Hepatocyte (in vitro differentiated cells): Measurements from ENCODE around the gene ANKRD29. TPM values are rescaled to one million over a fixed set of nuclear protein-coding genes. Genes with fewer than 3 reads are reported as not detected.

Experiments used
- DNase-seq: peaks from one replicate; pipeline ENCODE4 v3.0.0-alpha.2; 2016; ENCODE audit warnings: low spot score
- H2AFZ ChIP-seq: fragments of 200-600 bp; sonication (generic); 2 replicates; pipeline ENCODE4 v1.6.0; 2016; ENCODE audit warnings: antibody characterized with exemption, mild to moderate bottlenecking
- H3K27ac ChIP-seq: fragments of 200-600 bp; sonication (generic); 2 replicates; pipeline ENCODE4 v1.5.1; 2016; ENCODE audit warnings: mild to moderate bottlenecking
- H3K27me3 ChIP-seq: fragments of 200-600 bp; sonication (generic); 2 replicates; pipeline ENCODE4 v1.6.1; 2016
- H3K36me3 ChIP-seq: fragments of 200-600 bp; sonication (generic); replicated peaks from 2 replicates; pipeline ENCODE4 v1.5.1; 2016; ENCODE audit warnings: low read depth; ENCODE audit not compliant: insufficient read depth
- H3K4me1 ChIP-seq: fragments of 200-600 bp; sonication (generic); 2 replicates; pipeline ENCODE4 v1.5.1; 2016; ENCODE audit warnings: mild to moderate bottlenecking, moderate library complexity; ENCODE audit not compliant: insufficient read depth
- H3K4me2 ChIP-seq: fragments of 200-600 bp; sonication (generic); 2 replicates; pipeline ENCODE4 v1.6.0; 2016
- H3K4me3 ChIP-seq: fragments of 200-600 bp; sonication (generic); 2 replicates; pipeline ENCODE4 v1.5.1; 2016; ENCODE audit warnings: mild to moderate bottlenecking
- H3K79me2 ChIP-seq: fragments of 200-600 bp; sonication (generic); 2 replicates; pipeline ENCODE4 v1.6.0; 2017; ENCODE audit warnings: mild to moderate bottlenecking
- H3K9me2 ChIP-seq: fragments of 200-600 bp; sonication (generic); replicated peaks from 2 replicates; pipeline ENCODE4 v1.6.0; 2017; ENCODE audit warnings: mild to moderate bottlenecking; ENCODE audit not compliant: insufficient read depth
- H3K9me3 ChIP-seq: fragments of 200-600 bp; sonication (generic); 2 replicates; pipeline ENCODE4 v1.5.1; 2016; ENCODE audit warnings: low read depth, mild to moderate bottlenecking
- H4K20me1 ChIP-seq: fragments of 200-600 bp; sonication (generic); 2 replicates; pipeline ENCODE4 v1.6.0; 2016; ENCODE audit warnings: mild to moderate bottlenecking; ENCODE audit not compliant: insufficient read depth, poor library complexity, severe bottlenecking
- EZH2 ChIP-seq: fragments of 200-600 bp; sonication (generic); IDR thresholded peaks from 2 replicates; pipeline ENCODE4 v1.6.1; 2016; ENCODE audit warnings: antibody characterized with exemption, mild to moderate bottlenecking, borderline replicate concordance
- EZH2phosphoT487 ChIP-seq: fragments of 200-600 bp; sonication (generic); IDR thresholded peaks from one replicate; pipeline ENCODE4 v1.6.1; 2018; ENCODE audit warnings: antibody characterized with exemption, mild to moderate bottlenecking, low read depth, moderate library complexity; ENCODE audit not compliant: unreplicated experiment, severe bottlenecking
- WGBS: methylation state at CpG from one replicate; pipeline ENCODE4 v1.1.6; 2016; ENCODE audit warnings: low lambda C conversion rate; ENCODE audit errors: missing lambda C conversion rate; 5-methylcytosine and 5-hydroxymethylcytosine counted together
- polyA plus RNA-seq: library from polyadenylated mRNA; unstranded; fragments of >200 nt; fragmentation: Nextera tagmentation; extraction: Ambion mirVana; gene quantifications from 2 replicates; pipeline ENCODE4 v1.2.1, GENCODE V29; 2016
- small RNA-seq: library from RNA; depleted of rRNA; stranded (forward); fragments of <200 nt; gene quantifications from one replicate; pipeline ENCODE3, GENCODE V24; 2014
- total RNA-seq: library from RNA; depleted of rRNA; stranded (reverse); fragments of >200 nt; gene quantifications from 2 replicates; pipeline ENCODE4 v1.2.3, GENCODE V29; 2014
- TF ChIP-seq, protein P1 (sequence below): fragments of 200-600 bp; sonication (generic); IDR thresholded peaks from 2 replicates; pipeline ENCODE4 v1.5.1; 2016; ENCODE audit warnings: antibody characterized with exemption, mild to moderate bottlenecking; ENCODE audit not compliant: poor library complexity

ANKRD29 gene
- total and polyA plus RNA-seq, 2 experiments from 2014 or later = 7.7 to 12.1 TPM

DNA sequence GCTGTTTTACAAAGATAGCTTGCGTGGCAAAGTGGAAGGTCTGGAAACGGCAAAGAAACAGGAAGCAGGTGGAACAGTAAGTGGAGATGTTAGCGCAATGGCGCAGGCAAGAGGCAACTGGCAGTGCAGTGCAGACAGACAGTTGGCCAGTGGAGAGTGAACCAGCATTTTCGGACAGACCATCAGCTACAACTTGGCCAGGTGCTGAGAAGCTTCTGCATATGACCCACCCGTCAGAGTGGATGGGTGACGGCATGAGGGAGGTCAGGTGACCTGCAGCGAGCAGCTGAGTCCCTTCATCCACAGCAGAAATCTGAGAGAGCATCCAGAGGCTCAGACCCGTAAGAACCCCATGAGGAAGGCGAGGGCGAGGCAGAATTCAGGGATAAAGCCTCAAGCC, 110.2 kb downstream of the ANKRD29 start:
- no peaks in the 10 kb centered on the region for H4K20me1 ChIP-seq
- H3K9me3 ChIP-seq = no peaks in the 10 kb centered on the region
- no peak overlapping the region for H2AFZ ChIP-seq
- 88% methylated on average over 11 of the region's 11 CpGs for WGBS
- peaks cover 2% of the 10 kb centered on the region for H3K79me2 ChIP-seq
- no peaks in the 10 kb centered on the region for H3K9me2 ChIP-seq
- no peaks in the 10 kb centered on the region for H3K36me3 ChIP-seq
- no peaks in the 10 kb centered on the region for H3K4me1 ChIP-seq
- no peak overlapping the region for H3K4me2 ChIP-seq
- no peak for DNase-seq
- no peak for TF ChIP-seq EZH2
- TF ChIP-seq EZH2phosphoT487 = no peak
- TF ChIP-seq, protein P1, sequence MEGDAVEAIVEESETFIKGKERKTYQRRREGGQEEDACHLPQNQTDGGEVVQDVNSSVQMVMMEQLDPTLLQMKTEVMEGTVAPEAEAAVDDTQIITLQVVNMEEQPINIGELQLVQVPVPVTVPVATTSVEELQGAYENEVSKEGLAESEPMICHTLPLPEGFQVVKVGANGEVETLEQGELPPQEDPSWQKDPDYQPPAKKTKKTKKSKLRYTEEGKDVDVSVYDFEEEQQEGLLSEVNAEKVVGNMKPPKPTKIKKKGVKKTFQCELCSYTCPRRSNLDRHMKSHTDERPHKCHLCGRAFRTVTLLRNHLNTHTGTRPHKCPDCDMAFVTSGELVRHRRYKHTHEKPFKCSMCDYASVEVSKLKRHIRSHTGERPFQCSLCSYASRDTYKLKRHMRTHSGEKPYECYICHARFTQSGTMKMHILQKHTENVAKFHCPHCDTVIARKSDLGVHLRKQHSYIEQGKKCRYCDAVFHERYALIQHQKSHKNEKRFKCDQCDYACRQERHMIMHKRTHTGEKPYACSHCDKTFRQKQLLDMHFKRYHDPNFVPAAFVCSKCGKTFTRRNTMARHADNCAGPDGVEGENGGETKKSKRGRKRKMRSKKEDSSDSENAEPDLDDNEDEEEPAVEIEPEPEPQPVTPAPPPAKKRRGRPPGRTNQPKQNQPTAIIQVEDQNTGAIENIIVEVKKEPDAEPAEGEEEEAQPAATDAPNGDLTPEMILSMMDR = no peak
- H3K27ac ChIP-seq = no peak overlapping the region
- H3K4me3 ChIP-seq = no peak overlapping the region
- H3K27me3 ChIP-seq = no peaks in the 10 kb centered on the region

DNA sequence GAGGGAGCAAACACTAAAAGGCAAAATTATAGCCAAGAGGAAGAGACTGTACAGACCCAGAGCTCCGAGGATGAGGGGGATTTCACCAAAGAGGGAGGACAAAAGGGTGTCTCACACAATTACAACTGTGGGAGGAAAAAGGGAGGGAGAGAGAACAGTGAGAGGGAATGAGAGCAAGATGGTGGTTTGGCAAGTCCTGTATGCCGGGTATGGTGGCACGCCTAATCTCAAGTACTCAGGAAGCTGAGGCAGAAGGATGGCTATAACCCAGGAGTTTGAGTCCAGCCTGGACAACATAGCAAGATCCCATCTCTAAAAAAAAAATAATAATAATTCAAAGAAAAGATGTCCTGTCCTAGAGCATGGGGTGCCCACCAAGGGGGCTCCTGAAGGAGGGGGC, 110.7 kb downstream of the ANKRD29 start:
- Histone ChIP-seq H3K4me1 (no peaks in the 10 kb centered on the region), H3K27me3 (no peaks in the 10 kb centered on the region), H3K4me3 (no peak overlapping the region), H3K79me2 (peaks cover 2% of the 10 kb centered on the region), H4K20me1 (no peaks in the 10 kb centered on the region), H3K27ac (no peak overlapping the region), H3K36me3 (no peaks in the 10 kb centered on the region), H2AFZ (no peak overlapping the region), H3K9me3 (no peaks in the 10 kb centered on the region), H3K4me2 (no peak overlapping the region), H3K9me2 (no peaks in the 10 kb centered on the region)
- WGBS = 65% methylated on average over 3 of the region's 3 CpGs
- no peak for TF ChIP-seq EZH2phosphoT487
- TF ChIP-seq, protein P1 = no peak
- no peak for TF ChIP-seq EZH2
- DNase-seq = no peak

DNA sequence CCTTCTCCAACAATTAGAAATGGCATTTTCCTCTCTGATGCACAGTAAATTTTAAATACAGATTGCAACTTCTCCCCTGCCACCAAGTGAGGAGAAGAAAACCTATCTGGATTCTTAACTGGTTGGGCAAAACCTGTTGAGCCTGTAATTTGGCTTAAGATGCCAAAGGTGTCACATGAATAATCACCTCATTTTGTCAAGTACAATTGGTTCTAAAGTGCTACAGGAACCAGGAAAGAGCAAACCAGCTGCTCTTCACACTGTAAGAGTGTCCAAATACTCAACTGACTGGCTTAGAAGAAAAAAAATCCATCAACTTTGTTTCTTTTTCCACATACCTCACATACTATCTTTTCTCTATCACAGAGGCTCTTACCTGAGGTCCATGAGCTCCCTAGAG, 111.8 kb downstream of the ANKRD29 start:
- no peak overlapping the region for H3K4me2 ChIP-seq
- TF ChIP-seq EZH2phosphoT487 = no peak
- no peaks in the 10 kb centered on the region for H3K36me3 ChIP-seq
- no peaks in the 10 kb centered on the region for H3K4me1 ChIP-seq
- no peaks in the 10 kb centered on the region for H3K27me3 ChIP-seq
- no peak for DNase-seq
- no peaks in the 10 kb centered on the region for H4K20me1 ChIP-seq
- peaks cover 2% of the 10 kb centered on the region for H3K79me2 ChIP-seq
- no peaks in the 10 kb centered on the region for H3K9me2 ChIP-seq
- H3K4me3 ChIP-seq = no peak overlapping the region
- no peak overlapping the region for H3K27ac ChIP-seq
- no peaks in the 10 kb centered on the region for H3K9me3 ChIP-seq
- H2AFZ ChIP-seq = no peak overlapping the region

Small RNA genes lying within 50 kb of the gene (small RNA-seq; reads per million reads assigned to genes)
- not detected for gene RF00019

Other genes with a start within 250 kb of the ANKRD29 start
- 70.7 and 95.2 TPM in 2 replicates for gene RIOK3, start 209.6 kb downstream of the ANKRD29 start, total RNA-seq
- gene RIOK3, start 209.6 kb downstream of the ANKRD29 start, polyA plus RNA-seq = 53.9 and 57.5 TPM in 2 replicates
- 20.8 and 26.6 TPM in 2 replicates for gene RMC1, start 159.4 kb downstream of the ANKRD29 start, total RNA-seq
- gene RMC1, start 159.4 kb downstream of the ANKRD29 start, polyA plus RNA-seq = 26.9 and 37.1 TPM in 2 replicates
- 57.5 and 77.2 TPM in 2 replicates for gene NPC1, start 76.4 kb downstream of the ANKRD29 start, total RNA-seq
- gene NPC1, start 76.4 kb downstream of the ANKRD29 start, polyA plus RNA-seq = 52.5 and 54.0 TPM in 2 replicates
- 52.1 and 63.3 TPM in 2 replicates for gene LAMA3, start 26.5 kb upstream of the ANKRD29 start, total RNA-seq
- gene LAMA3, start 26.5 kb upstream of the ANKRD29 start, polyA plus RNA-seq = 27.8 and 29.9 TPM in 2 replicates